Amniotic stem cell (primary cell): Measurements from ENCODE around the gene ZMYND8.
"Not testable (repeated sequence)": the region's sequence is repeated elsewhere in the genome, so short reads cannot be mapped to it uniquely, and the experiment has no call there.

Source experiments
- DNase-seq: peaks from one replicate; lab custom pipeline; 2025; lab: John Stamatoyannopoulos, UW

The ZMYND8 gene

GRCh38 chr20:47286681-47287080, 69.8 kb downstream of the ZMYND8 start:
- no peak for DNase-seq

DNA sequence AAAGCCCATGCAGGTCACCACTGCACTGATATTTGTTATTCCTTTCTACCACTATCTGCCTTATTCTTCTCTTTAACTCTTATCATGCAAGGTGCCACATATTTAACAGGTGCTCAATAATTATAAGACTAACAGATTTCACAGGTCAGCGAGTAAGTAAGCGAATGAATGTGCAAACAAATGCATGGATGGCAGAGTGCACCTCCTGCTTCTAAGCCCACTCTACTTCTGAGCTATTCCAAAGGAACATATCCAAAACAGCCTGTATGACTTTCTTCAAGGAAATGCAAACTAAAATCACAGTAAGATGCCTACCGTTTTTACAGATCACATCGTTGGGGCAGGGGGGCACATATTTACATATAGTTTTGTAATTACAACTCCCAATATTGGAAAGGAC, 71.3 kb downstream of the ZMYND8 start:
- DNase-seq = no peak

GRCh38 chr20:47284373-47284772, 72.1 kb downstream of the ZMYND8 start:
- no peak for DNase-seq

GRCh38 chr20:47283411-47283810, 73.1 kb downstream of the ZMYND8 start:
- DNase-seq = no peak

GRCh38 chr20:47282864-47283263, 73.6 kb downstream of the ZMYND8 start:
- DNase-seq = no peak

DNA sequence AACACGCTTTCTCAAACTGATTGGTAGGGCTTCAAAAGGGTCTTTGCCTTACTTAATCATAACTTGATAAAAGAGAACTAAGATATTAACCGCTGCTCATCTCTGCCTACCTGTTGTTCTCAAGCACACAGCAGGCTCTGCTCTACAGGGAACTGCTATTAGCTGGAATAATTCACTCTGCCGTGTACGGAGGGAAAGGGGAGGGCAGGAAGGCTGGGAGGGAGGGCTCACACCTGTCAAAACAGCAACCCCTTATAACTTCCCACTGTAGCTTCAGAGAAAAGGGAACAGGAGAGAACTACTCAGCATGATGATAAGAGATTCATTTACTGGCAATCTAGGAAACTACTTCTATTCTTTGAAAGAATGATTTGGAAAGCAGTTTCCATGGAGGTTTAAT, 75.1 kb downstream of the ZMYND8 start:
- DNase-seq = no peak

DNA sequence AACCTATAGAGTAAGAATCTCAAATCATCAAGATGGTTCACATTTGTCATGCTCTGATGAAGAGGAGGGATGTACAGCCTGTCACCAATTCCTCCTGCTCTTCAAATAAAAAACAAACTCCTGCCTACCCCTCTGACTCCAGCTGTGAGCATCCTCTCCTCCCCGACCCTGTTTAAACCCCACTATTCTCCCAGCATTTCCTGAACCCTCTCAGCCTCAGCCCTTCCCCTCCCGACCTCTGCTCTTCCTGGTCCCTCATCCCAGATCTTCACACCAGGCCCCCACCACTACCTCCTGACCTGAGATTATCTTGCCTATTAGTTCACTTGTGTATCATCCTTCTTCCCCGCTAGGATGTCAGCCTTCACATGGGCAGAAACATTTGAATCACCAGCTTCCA, 75.8 kb downstream of the ZMYND8 start:
- DNase-seq = no peak

GRCh38 chr20:47280228-47280627, 76.3 kb downstream of the ZMYND8 start:
- no peak for DNase-seq

- no peak for DNase-seq
Measured at GRCh38 chr20:47278907-47279348, 77.6 kb downstream of the ZMYND8 start.

GRCh38 chr20:47277535-47277872, 79.0 kb downstream of the ZMYND8 start:
- DNase-seq = not testable (repeated sequence)

- DNase-seq = no peak
Measured at GRCh38 chr20:47276851-47277534, 79.5 kb downstream of the ZMYND8 start.

DNA sequence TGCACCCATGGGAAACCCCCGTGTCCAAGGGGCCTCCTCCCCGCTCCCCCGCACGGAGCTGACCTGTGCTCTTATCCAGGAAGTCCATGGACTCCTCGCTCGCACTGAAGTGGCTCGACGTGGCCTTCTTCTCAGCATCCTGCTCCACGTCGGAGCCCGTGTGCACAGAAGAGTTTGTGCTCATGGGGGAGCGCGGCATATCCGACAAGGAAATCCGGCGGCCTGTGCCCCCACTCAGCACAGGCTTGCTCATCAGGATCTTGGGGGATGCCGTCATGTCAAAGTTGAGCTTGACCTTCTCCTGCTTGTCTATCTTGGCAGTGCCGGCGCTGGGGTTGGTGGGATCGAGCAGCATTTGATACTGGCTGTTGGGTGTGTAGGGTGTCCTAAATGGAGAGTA, 80.2 kb downstream of the ZMYND8 start:
- DNase-seq = no peak

DNA sequence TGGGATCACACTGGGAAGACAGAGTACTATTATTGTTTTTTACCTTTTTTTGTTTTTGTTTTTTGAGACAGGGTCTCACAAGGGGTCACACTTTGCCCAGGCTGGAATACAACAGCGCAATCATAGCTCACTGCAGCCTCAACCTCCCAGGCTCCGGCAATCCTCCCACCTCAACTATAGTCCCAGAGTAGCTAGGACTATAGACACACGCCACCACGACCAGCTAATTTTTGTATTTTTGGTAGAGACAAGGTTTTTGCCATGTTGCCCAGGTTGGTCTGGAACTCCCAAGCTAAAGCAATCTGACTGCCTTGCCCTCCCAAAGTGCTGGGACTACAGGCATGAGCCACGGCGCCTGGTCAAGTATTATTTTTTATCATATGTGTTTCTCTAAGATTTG, 81.0 kb downstream of the ZMYND8 start:
- DNase-seq = no peak

GRCh38 chr20:47274401-47275108, 81.9 kb downstream of the ZMYND8 start:
- DNase-seq = peak; percentile 77

- DNase-seq = no peak
Measured at GRCh38 chr20:47273591-47274235, 82.8 kb downstream of the ZMYND8 start.

GRCh38 chr20:47272893-47273590, 83.5 kb downstream of the ZMYND8 start:
- DNase-seq = peak; percentile 22

DNA sequence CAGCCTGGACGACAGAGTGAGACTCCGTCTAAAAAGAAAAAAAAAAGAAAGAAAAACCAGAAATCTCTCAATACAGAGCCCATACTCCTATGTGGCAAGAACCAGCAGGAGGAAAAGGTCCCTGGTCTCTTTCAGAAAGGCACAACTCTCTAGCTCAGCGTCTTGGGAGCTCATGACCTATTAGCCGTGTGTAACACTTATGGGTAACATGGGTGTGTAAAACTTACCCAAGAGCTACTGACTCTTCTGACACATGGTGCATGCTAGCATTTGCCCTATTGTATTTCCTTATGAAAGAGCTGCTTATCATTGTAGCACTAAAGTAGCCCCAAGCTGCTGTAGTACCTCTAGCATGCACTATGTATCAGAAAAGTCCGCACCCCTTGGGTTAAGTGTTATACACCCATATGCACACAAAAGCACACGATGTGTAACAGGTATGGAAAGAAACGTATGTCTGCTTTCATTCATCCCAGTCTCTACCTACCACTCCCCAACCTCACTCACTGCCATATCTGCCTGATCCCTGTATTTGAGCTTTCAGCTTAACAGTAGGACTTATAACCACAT, 85.4 kb downstream of the ZMYND8 start:
- no peak for DNase-seq

DNA sequence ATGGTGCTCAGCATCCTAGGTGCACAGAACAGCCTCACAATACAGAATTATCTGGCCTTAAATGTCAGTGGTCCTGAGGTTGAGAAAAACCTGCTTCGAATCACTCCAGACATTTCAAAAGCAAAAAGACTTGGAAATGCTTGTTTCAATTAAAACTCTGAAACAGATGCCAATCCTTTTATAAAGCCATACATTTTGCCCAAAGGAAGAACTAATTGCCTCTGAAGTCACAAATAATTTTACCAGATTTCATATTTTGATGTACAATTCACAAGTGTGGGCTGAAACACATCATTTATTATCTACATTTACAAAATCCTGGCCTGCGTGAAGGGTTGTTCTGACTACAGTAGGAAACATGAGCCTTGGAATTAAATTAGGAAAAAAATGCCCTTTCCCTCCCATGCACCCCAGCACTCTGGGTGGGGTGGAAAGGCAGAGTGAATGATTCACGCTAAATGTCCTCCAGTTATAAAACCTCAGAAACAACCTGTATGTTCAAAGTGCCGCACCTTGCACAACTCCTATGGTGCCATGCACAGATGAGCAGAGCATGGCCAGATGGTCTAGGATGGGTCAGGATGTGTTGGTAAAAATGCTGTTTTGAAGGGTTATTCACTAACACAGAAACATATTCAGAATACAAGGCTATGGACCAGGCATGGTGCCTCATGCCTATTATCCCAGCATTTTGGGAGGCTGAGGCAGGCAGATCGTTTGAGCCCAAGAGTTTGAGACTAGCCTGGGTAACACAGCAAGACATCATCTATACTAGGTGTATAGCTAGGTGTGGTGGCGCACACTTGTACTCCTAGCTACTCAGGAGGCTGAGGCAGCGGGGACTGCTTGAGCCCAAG, 87.0 kb downstream of the ZMYND8 start:
- DNase-seq = no peak

DNA sequence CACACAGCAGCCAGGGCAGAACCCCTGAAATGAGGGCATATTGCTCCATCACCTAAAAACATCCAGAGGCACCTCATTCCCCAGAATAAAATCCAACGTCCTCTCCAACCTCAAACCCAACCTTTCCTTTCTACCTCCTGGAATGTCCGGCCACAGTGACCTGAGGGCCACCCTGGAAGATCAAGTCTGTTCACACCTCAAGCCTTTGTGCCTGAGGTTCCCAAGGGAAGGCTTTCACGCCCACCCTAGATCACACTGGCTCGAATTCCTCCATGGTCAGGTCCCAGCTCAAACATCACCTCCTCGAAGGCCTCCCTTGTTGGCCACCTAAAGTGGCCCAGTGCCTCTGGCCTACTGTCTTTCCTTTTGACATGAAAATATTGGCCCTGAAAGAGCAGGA, 88.9 kb downstream of the ZMYND8 start:
- no peak for DNase-seq

DNA sequence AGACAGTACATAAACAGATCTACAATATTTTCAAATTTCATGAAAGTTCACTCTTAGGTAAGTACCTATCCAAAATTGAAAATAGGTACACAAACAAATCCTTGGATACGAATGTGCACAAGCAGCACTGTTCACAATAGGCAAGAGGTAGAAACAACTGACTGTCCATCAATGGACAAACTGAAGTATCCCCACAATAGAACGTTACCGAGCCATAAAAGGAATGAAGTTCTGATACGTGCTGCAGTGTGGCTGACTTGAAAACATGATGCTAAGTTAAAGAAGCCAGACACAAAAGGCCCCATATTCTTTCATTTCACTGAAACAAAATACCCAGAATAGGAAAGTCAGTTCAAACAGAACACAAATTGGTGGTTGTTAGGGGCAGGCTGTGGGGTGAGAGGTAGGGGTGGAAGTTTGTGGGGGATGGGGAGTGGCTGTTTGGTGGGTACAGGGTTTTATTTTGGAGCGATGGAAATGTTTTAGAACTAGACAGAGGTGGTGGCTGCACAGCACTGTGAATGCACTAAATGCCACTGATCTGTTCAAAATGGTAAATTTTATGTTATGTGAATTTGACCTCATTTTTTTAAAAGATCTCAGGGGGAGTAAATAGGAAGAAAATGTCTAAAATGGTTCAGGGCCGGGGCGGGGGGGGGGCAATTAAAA, 89.5 kb downstream of the ZMYND8 start:
- DNase-seq = no peak

DNA sequence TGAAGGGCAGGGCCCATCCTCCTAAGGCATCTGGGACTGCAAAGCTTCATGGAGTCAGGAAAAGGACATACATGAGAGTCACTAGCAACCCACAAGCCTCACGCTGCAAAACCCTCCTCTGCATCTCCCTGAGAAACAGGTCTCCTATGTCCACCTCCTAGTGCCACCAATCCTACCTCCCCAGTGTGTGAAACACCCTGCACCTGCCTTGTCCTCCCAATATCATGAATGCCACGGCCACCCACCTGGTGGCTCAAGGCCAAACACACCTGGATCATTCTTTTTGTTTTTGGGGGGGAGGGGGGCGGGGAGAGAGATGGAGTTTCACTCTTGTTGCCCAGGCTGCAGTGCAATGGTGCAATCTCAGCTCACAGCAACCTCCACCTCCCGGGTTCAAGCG, 90.5 kb downstream of the ZMYND8 start:
- DNase-seq = no peak
